Smooth muscle cell (in vitro differentiated cells): ENCODE results near the gene GNAO1. TPM values are rescaled to one million over a fixed set of nuclear protein-coding genes. Genes with fewer than 3 reads are reported as not detected.

ENCODE experiments used
- DNase-seq: peaks from one replicate; lab custom pipeline; 2025; ENCODE audit not compliant: unreplicated experiment; lab: John Stamatoyannopoulos, UW
- H2AFZ ChIP-seq: fragments of 200-600 bp; sonication (generic); 2 replicates; pipeline ENCODE4 v1.6.0; 2016; ENCODE audit warnings: antibody characterized with exemption, low read depth, mild to moderate bottlenecking
- H3F3A ChIP-seq: fragments of 200-600 bp; sonication (generic); 2 replicates; pipeline ENCODE4 v1.6.0; 2017; ENCODE audit warnings: antibody characterized with exemption, low read depth
- H3K27ac ChIP-seq: fragments of 200-600 bp; sonication (generic); 2 replicates; pipeline ENCODE4 v1.5.1; 2016; ENCODE audit warnings: low read depth, mild to moderate bottlenecking
- H3K27me3 ChIP-seq: fragments of 200-600 bp; sonication (generic); 2 replicates; pipeline ENCODE4 v1.6.1; 2016; ENCODE audit warnings: low read depth, mild to moderate bottlenecking
- H3K36me3 ChIP-seq: fragments of 200-600 bp; sonication (generic); 2 replicates; pipeline ENCODE4 v1.5.1; 2016; ENCODE audit warnings: low read depth
- H3K4me1 ChIP-seq: fragments of 200-600 bp; sonication (generic); 2 replicates; pipeline ENCODE4 v1.5.1; 2016; ENCODE audit warnings: low read depth
- H3K4me2 ChIP-seq: fragments of 200-600 bp; sonication (generic); 2 replicates; pipeline ENCODE4 v1.6.0; 2016; ENCODE audit warnings: mild to moderate bottlenecking
- H3K4me3 ChIP-seq: fragments of 200-600 bp; sonication (generic); 2 replicates; pipeline ENCODE4 v1.5.1; 2016; ENCODE audit warnings: mild to moderate bottlenecking
- H3K79me2 ChIP-seq: fragments of 200-600 bp; sonication (generic); 2 replicates; pipeline ENCODE4 v1.6.0; 2016; ENCODE audit warnings: low read depth, mild to moderate bottlenecking
- H3K9ac ChIP-seq: fragments of 200-600 bp; sonication (generic); 2 replicates; pipeline ENCODE4 v1.6.0; 2016; ENCODE audit warnings: low read depth
- H3K9me3 ChIP-seq: fragments of 200-600 bp; sonication (generic); replicated peaks from 2 replicates; pipeline ENCODE4 v1.5.1; 2016; ENCODE audit warnings: low read depth
- H4K20me1 ChIP-seq: fragments of 200-600 bp; sonication (generic); 2 replicates; pipeline ENCODE4 v1.6.0; 2016; ENCODE audit warnings: low read depth
- CTCF ChIP-seq: fragments of 200-600 bp; sonication (generic); IDR thresholded peaks from 2 replicates; pipeline ENCODE4 v1.5.1; 2017; ENCODE audit warnings: borderline replicate concordance, mild to moderate bottlenecking, antibody characterized with exemption; ENCODE audit not compliant: insufficient read depth, poor library complexity, severe bottlenecking
- WGBS: methylation state at CpG from one replicate; pipeline ENCODE4 v1.1.7; 2016; ENCODE audit warnings: low lambda C conversion rate; 5-methylcytosine and 5-hydroxymethylcytosine counted together
- polyA plus RNA-seq: library from polyadenylated mRNA; unstranded; fragments of >200 nt; fragmentation: Nextera tagmentation; extraction: Ambion mirVana; gene quantifications from 2 replicates; pipeline ENCODE4 v1.2.1, GENCODE V29; 2016
- total RNA-seq: library from RNA; depleted of rRNA; stranded (reverse); fragments of >200 nt; gene quantifications from 2 replicates; pipeline ENCODE4 v1.2.3, GENCODE V29; 2014

Gene GNAO1
- total and polyA plus RNA-seq, 2 experiments from 2014 or later, result 1.7 to 3.7 TPM

GRCh38 chr16:56357765-56358322 is 166.6 kb downstream of the GNAO1 start:
- no peak for TF ChIP-seq CTCF
- H3K9ac ChIP-seq, result peak overlapping the region; percentile 92
- WGBS, result 91% methylated on average over 13 of the region's 13 CpGs
- H3K79me2 ChIP-seq, result no peaks in the 10 kb centered on the region
- peak overlapping the region; percentile 72 for H3K27ac ChIP-seq
- H3F3A ChIP-seq, result peaks cover 6% of the 10 kb centered on the region
- H3K9me3 ChIP-seq, result no peaks in the 10 kb centered on the region
- H2AFZ ChIP-seq, result peak overlapping the region; percentile 78
- DNase-seq, result no peak
- H4K20me1 ChIP-seq, result no peaks in the 10 kb centered on the region
- H3K27me3 ChIP-seq, result no peaks in the 10 kb centered on the region
- H3K36me3 ChIP-seq, result no peaks in the 10 kb centered on the region
- peak overlapping the region; percentile 59 for H3K4me3 ChIP-seq
- H3K4me1 ChIP-seq, result peaks cover 27% of the 10 kb centered on the region
- peak overlapping the region; percentile 82 for H3K4me2 ChIP-seq

GRCh38 chr16:56360117-56361008 is 169.1 kb downstream of the GNAO1 start:
- H3K36me3 ChIP-seq, result no peaks in the 10 kb centered on the region
- 97% methylated on average over 15 of the region's 15 CpGs for WGBS
- no peak overlapping the region for H2AFZ ChIP-seq
- peaks cover 27% of the 10 kb centered on the region for H3K4me1 ChIP-seq
- no peak for DNase-seq
- H3K4me2 ChIP-seq, result no peak overlapping the region
- H3K27ac ChIP-seq, result no peak overlapping the region
- peaks cover 6% of the 10 kb centered on the region for H3F3A ChIP-seq
- no peaks in the 10 kb centered on the region for H3K79me2 ChIP-seq
- H3K27me3 ChIP-seq, result no peaks in the 10 kb centered on the region
- no peaks in the 10 kb centered on the region for H4K20me1 ChIP-seq
- no peak overlapping the region for H3K9ac ChIP-seq
- no peaks in the 10 kb centered on the region for H3K9me3 ChIP-seq
- no peak for TF ChIP-seq CTCF
- no peak overlapping the region for H3K4me3 ChIP-seq

GRCh38 chr16:56362057-56362655 is 170.9 kb downstream of the GNAO1 start:
- no peak overlapping the region for H2AFZ ChIP-seq
- no peaks in the 10 kb centered on the region for H3K36me3 ChIP-seq
- TF ChIP-seq CTCF, result no peak
- H3K27ac ChIP-seq, result no peak overlapping the region
- no peaks in the 10 kb centered on the region for H3K79me2 ChIP-seq
- WGBS, result 91% methylated on average over 15 of the region's 15 CpGs
- H3F3A ChIP-seq, result no peaks in the 10 kb centered on the region
- H3K4me1 ChIP-seq, result peaks cover 17% of the 10 kb centered on the region
- H3K4me2 ChIP-seq, result no peak overlapping the region
- no peak for DNase-seq
- no peaks in the 10 kb centered on the region for H3K9me3 ChIP-seq
- H3K27me3 ChIP-seq, result no peaks in the 10 kb centered on the region
- no peaks in the 10 kb centered on the region for H4K20me1 ChIP-seq
- H3K9ac ChIP-seq, result no peak overlapping the region
- H3K4me3 ChIP-seq, result no peak overlapping the region
